Neural progenitor cell (in vitro differentiated cells): ENCODE results near the gene ARHGAP5. TPM values are rescaled to one million over a fixed set of nuclear protein-coding genes. Genes with fewer than 3 reads are reported as not detected.

Experiments used
- DNase-seq: peaks from one replicate; pipeline ENCODE4 v3.0.0-alpha.2; 2016; ENCODE audit warnings: low spot score
- H2AFZ ChIP-seq: fragments of 200-600 bp; sonication (generic); replicated peaks from 2 replicates; pipeline ENCODE4 v1.6.1; 2016; ENCODE audit warnings: antibody characterized with exemption
- H3F3A ChIP-seq: fragments of 200-600 bp; sonication (generic); 2 replicates; pipeline ENCODE4 v1.6.1; 2016; ENCODE audit warnings: antibody characterized with exemption, low read depth
- H3K27ac ChIP-seq: fragments of 200-600 bp; sonication (generic); 2 replicates; pipeline ENCODE4 v1.5.1; 2016; ENCODE audit warnings: mild to moderate bottlenecking
- H3K27me3 ChIP-seq: fragments of 200-600 bp; sonication (generic); 2 replicates; pipeline ENCODE4 v1.6.1; 2016; ENCODE audit warnings: mild to moderate bottlenecking, moderate library complexity
- H3K36me3 ChIP-seq: fragments of 200-600 bp; sonication (generic); 2 replicates; pipeline ENCODE4 v1.5.1; 2016
- H3K4me1 ChIP-seq: fragments of 200-600 bp; sonication (generic); 2 replicates; pipeline ENCODE4 v1.6.1; 2016; ENCODE audit warnings: mixed run types
- H3K4me2 ChIP-seq: fragments of 200-600 bp; sonication (generic); 2 replicates; pipeline ENCODE4 v1.6.1; 2016
- H3K4me3 ChIP-seq: fragments of 200-600 bp; sonication (generic); 2 replicates; pipeline ENCODE4 v1.5.1; 2016
- H3K79me2 ChIP-seq: fragments of 200-600 bp; sonication (generic); 2 replicates; pipeline ENCODE4 v1.6.1; 2016; ENCODE audit warnings: low read depth
- H3K9ac ChIP-seq: fragments of 200-600 bp; sonication (generic); 2 replicates; pipeline ENCODE4 v1.6.1; 2016
- H3K9me3 ChIP-seq: fragments of 200-600 bp; sonication (generic); 2 replicates; pipeline ENCODE4 v1.5.1; 2016; ENCODE audit warnings: low read depth
- H4K20me1 ChIP-seq: fragments of 200-600 bp; sonication (generic); 2 replicates; pipeline ENCODE4 v1.6.1; 2016; ENCODE audit warnings: low read depth
- H3K27ac Mint-ChIP-seq: 3 replicates; pipeline ENCODE4 v1.8.0; 2021; ENCODE audit warnings: mixed read lengths
- H3K27me3 Mint-ChIP-seq: 2 replicates; pipeline ENCODE4 v1.8.0; 2022; ENCODE audit warnings: low read depth, mild to moderate bottlenecking, inconsistent platforms, moderate library complexity, mixed read lengths; ENCODE audit not compliant: insufficient read depth
- H3K36me3 Mint-ChIP-seq: 3 replicates; pipeline ENCODE4 v1.8.0; 2021; ENCODE audit warnings: mixed read lengths
- H3K4me1 Mint-ChIP-seq: 3 replicates; pipeline ENCODE4 v1.8.0; 2021; ENCODE audit warnings: mixed read lengths
- H3K4me3 Mint-ChIP-seq: 3 replicates; pipeline ENCODE4 v1.8.0; 2021; ENCODE audit warnings: mild to moderate bottlenecking, moderate library complexity, mixed read lengths
- H3K9me3 Mint-ChIP-seq: 3 replicates; pipeline ENCODE4 v1.8.0; 2020; ENCODE audit warnings: mixed read lengths
- EZH2 ChIP-seq: fragments of 200-600 bp; sonication (generic); IDR thresholded peaks from 2 replicates; pipeline ENCODE4 v1.6.1; 2017; ENCODE audit warnings: antibody characterized with exemption, mild to moderate bottlenecking, moderate library complexity
- EZH2phosphoT487 ChIP-seq: fragments of 200-600 bp; sonication (generic); IDR thresholded peaks from 2 replicates; pipeline ENCODE4 v1.6.1; 2017; ENCODE audit warnings: antibody characterized with exemption
- total RNA-seq: library from RNA; depleted of rRNA; stranded (reverse); fragments of >200 nt; gene quantifications from 2 replicates; pipeline ENCODE4 v1.2.3, GENCODE V29; 2015; ENCODE audit warnings: low replicate concordance
- TF ChIP-seq, protein P1 (sequence below): fragments of 200-600 bp; sonication (generic); IDR thresholded peaks from 2 replicates; pipeline ENCODE4 v1.5.1; 2017; ENCODE audit warnings: antibody characterized with exemption, mild to moderate bottlenecking

Gene ARHGAP5
- total RNA-seq, 1 donor from 2014 or later, result 202 TPM

DNA sequence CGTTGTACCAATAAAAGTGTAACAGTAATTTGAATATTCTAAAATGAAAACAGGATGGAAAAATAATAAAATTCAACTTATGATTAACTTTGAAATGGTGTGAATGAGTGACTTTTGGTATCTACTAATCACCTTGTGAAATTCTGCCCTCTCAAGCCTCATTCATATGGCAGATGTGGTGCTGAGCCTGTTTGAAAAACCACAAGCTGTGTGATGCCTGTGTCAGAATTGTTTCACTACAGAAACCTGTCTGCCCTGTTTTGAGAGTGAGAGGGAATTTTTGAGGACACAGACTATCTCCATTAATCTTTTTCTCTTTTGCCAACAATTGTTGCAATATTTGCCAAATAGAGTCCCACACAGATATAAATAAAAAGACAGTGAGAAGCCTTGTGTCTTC, 120.8 kb downstream of the ARHGAP5 start:
- peaks cover 4% of the 10 kb centered on the region for H4K20me1 ChIP-seq
- no peaks in the 10 kb centered on the region for H3K9me3 Mint-ChIP-seq
- TF ChIP-seq EZH2 (no peak), EZH2phosphoT487 (no peak)
- TF ChIP-seq, protein P1, sequence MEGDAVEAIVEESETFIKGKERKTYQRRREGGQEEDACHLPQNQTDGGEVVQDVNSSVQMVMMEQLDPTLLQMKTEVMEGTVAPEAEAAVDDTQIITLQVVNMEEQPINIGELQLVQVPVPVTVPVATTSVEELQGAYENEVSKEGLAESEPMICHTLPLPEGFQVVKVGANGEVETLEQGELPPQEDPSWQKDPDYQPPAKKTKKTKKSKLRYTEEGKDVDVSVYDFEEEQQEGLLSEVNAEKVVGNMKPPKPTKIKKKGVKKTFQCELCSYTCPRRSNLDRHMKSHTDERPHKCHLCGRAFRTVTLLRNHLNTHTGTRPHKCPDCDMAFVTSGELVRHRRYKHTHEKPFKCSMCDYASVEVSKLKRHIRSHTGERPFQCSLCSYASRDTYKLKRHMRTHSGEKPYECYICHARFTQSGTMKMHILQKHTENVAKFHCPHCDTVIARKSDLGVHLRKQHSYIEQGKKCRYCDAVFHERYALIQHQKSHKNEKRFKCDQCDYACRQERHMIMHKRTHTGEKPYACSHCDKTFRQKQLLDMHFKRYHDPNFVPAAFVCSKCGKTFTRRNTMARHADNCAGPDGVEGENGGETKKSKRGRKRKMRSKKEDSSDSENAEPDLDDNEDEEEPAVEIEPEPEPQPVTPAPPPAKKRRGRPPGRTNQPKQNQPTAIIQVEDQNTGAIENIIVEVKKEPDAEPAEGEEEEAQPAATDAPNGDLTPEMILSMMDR, result no peak
- H3K4me2 ChIP-seq, result no peak overlapping the region
- H3K36me3 ChIP-seq, result no peaks in the 10 kb centered on the region
- H3K27ac Mint-ChIP-seq, result no peak overlapping the region
- no peaks in the 10 kb centered on the region for H3K36me3 Mint-ChIP-seq
- H3K27me3 ChIP-seq, result peaks cover 10% of the 10 kb centered on the region
- H3K9ac ChIP-seq, result no peak overlapping the region
- no peaks in the 10 kb centered on the region for H3K9me3 ChIP-seq
- no peak overlapping the region for H3K4me3 ChIP-seq
- H3F3A ChIP-seq, result peaks cover 27% of the 10 kb centered on the region
- H2AFZ ChIP-seq, result no peak overlapping the region
- no peak for DNase-seq
- peaks cover 4% of the 10 kb centered on the region for H3K4me1 Mint-ChIP-seq
- no peaks in the 10 kb centered on the region for H3K79me2 ChIP-seq
- no peak overlapping the region for H3K4me3 Mint-ChIP-seq
- peaks cover 5% of the 10 kb centered on the region for H3K27me3 Mint-ChIP-seq
- peaks cover 5% of the 10 kb centered on the region for H3K4me1 ChIP-seq
- no peak overlapping the region for H3K27ac ChIP-seq

- Histone ChIP-seq H3K79me2 (no peaks in the 10 kb centered on the region), H3K4me1 (peaks cover 5% of the 10 kb centered on the region), H3K9me3 (no peaks in the 10 kb centered on the region), H2AFZ (peak overlapping the region; percentile 89), H3F3A (peaks cover 28% of the 10 kb centered on the region), H3K4me2 (peak overlapping the region; percentile 90), H4K20me1 (peaks cover 4% of the 10 kb centered on the region), H3K27ac (no peak overlapping the region), H3K27me3 (peaks cover 18% of the 10 kb centered on the region), H3K4me3 (peak overlapping the region; percentile 75), H3K36me3 (no peaks in the 10 kb centered on the region), H3K9ac (no peak overlapping the region)
- Mint-ChIP-seq H3K27me3 (peaks cover 10% of the 10 kb centered on the region), H3K36me3 (no peaks in the 10 kb centered on the region), H3K27ac (no peak overlapping the region), H3K4me3 (peak overlapping the region; percentile 98), H3K9me3 (no peaks in the 10 kb centered on the region), H3K4me1 (peaks cover 12% of the 10 kb centered on the region)
- DNase-seq, result no peak
- TF ChIP-seq EZH2phosphoT487 (no peak), EZH2 (peak; percentile 4)
Measured at GRCh38 chr14:32200368-32201192, 123.5 kb downstream of the ARHGAP5 start.

DNA sequence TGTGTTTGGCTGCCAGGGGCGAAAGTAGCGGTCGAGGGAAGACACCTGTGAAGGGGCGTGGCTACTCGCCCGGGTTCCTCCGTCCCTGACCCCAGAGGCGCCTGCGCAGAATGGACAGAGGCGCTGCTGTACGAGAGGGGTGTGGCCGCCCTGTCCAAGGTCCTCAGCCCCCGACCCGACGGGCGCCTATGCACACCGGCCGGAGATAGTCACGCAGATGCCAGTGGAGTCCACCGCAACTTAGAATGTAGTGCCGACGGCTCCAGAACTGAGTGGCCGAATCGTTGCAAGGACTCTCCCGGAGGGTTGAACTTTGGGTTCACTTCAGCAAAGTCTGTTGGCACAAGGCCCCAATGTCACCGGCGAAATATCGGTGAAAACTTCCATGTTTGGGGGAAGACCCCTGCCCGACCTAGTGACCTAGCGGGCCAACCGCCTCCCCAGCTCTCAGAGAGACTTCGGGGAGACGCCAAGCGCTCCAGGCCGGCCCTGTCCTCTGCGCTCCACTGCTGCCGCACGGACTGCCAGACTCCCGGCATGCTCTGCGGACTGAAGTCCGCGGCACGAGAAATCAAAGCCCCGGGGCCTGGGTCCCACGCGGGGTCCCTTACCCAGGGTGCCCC, 124.2 kb downstream of the ARHGAP5 start:
- Histone ChIP-seq H3K27ac (peak overlapping the region; percentile 74), H3K4me1 (peaks cover 5% of the 10 kb centered on the region), H3K79me2 (no peaks in the 10 kb centered on the region), H3K27me3 (peaks cover 18% of the 10 kb centered on the region), H3K4me2 (peak overlapping the region; percentile 90), H3K4me3 (peak overlapping the region; percentile 75), H3K9ac (peak overlapping the region; percentile 70), H3F3A (peaks cover 28% of the 10 kb centered on the region), H2AFZ (peak overlapping the region; percentile 89), H3K36me3 (no peaks in the 10 kb centered on the region), H3K9me3 (no peaks in the 10 kb centered on the region), H4K20me1 (peaks cover 4% of the 10 kb centered on the region)
- H3K9me3 Mint-ChIP-seq, result no peaks in the 10 kb centered on the region
- peak; percentile 98 for DNase-seq
- H3K36me3 Mint-ChIP-seq, result no peaks in the 10 kb centered on the region
- H3K4me3 Mint-ChIP-seq, result peak overlapping the region; percentile 98
- H3K27me3 Mint-ChIP-seq, result peaks cover 10% of the 10 kb centered on the region
- peak; percentile 30 for TF ChIP-seq EZH2
- TF ChIP-seq, protein P1, result no peak
- H3K4me1 Mint-ChIP-seq, result peaks cover 15% of the 10 kb centered on the region
- H3K27ac Mint-ChIP-seq, result peak overlapping the region; percentile 100
